Left cardiac atrium (tissue), 4 donors: Measurements from ENCODE around the gene PYGB. TPM values are rescaled to one million over a fixed set of nuclear protein-coding genes. Genes with fewer than 3 reads are reported as not detected.

Source experiments
- ATAC-seq, 2 donors: fragments of 200-7000 bp; cut with Tn5 transposase; one replicate each; pipeline ENCODE4 v1.9.1; 2020; ENCODE audit warnings: mild to moderate bottlenecking in 2 of 2, moderate library complexity in 2 of 2
- DNase-seq: peaks from one replicate; pipeline ENCODE4 v3.0.0-alpha.2; 2020
- intact Hi-C, 2 donors: fragments of 100-400 bp; cut with DNase I; formaldehyde crosslinking; loops; one replicate each; pipeline versions ENCODE4 v1.14.1 to v1.15.1; 2022 to 2023
- total RNA-seq, 2 donors: library from RNA; stranded (reverse); fragmentation: NEBNext Ultra II Directional; extraction: Animal tissue kit (Norgen Biotek cat#: 25700); gene quantifications; one replicate each; pipeline ENCODE4 v1.2.1, GENCODE V29; 2021
- donor health status: DM: no; HTN: yes; CAD: no.
- donor health status: DM: no; HTN: yes; CAD: no; lungs with severe emphysema.
- donor health status: DM: yes; HTN: yes; CAD: no.
- donor health status: Dilated cardiomyopathy.

PYGB gene
- total RNA-seq, 2 donors from 2014 or later = 103 to 152 TPM

GRCh38 chr20:25243416-25243979, 4.4 kb upstream of the PYGB start:
- no peak for DNase-seq
- ATAC-seq = no peak
- intact Hi-C loops = no loop called here

- DNase-seq = no peak
- intact Hi-C loops = loop anchor here in 1 of 2 donors (5.0 kb wide), 1 partner anchor 48 kb away; the partner anchor contains the start of gene ENTPD6
- no peak for ATAC-seq
Measured at GRCh38 chr20:25244976-25245375, 2.9 kb upstream of the PYGB start.

- intact Hi-C loops = loop anchor here in 1 of 2 donors (5.0 kb wide), 1 partner anchor 48 kb away; the partner anchor contains the start of gene ENTPD6
- DNase-seq (no peak), ATAC-seq (no peak)
Measured at GRCh38 chr20:25245461-25245860, 2.4 kb upstream of the PYGB start.

- ATAC-seq (no peak), DNase-seq (no peak)
- intact Hi-C loops = loop anchor here in 1 of 2 donors (5.0 kb wide), 1 partner anchor 49 kb away; the partner anchor contains the start of gene ENTPD6
Measured at GRCh38 chr20:25246182-25246999, 1.5 kb upstream of the PYGB start.

- peak; percentile 68 to 78 for ATAC-seq
- peak; percentile 81 for DNase-seq
- intact Hi-C loops = loop anchor here in 1 of 2 donors (5.0 kb wide), 1 partner anchor 50 kb away; the partner anchor contains the start of gene ENTPD6
Measured at GRCh38 chr20:25247000-25247517, 826 bp upstream of the PYGB start.

GRCh38 chr20:25247518-25247955, 348 bp upstream of the PYGB start:
- ATAC-seq (peak; percentile 55 to 58), DNase-seq (peak; percentile 73)
- intact Hi-C loops = loop anchor here in 1 of 2 donors (5.0 kb wide), 1 partner anchor 50 kb away; the partner anchor contains the start of gene ENTPD6

- no peak for ATAC-seq
- intact Hi-C loops = loop anchor here in 1 of 2 donors (5.0 kb wide), 1 partner anchor 51 kb away; the partner anchor contains the start of gene ENTPD6
- no peak for DNase-seq
Measured at GRCh38 chr20:25248786-25249172, 894 bp downstream of the PYGB start.

GRCh38 chr20:25249198-25249931, 1.5 kb downstream of the PYGB start:
- DNase-seq (no peak), ATAC-seq (no peak)
- intact Hi-C loops = loop anchor here in 1 of 2 donors (5.0 kb wide), 1 partner anchor 52 kb away; the partner anchor contains the start of gene ENTPD6

- no peak for DNase-seq
- intact Hi-C loops = loop anchor here in 1 of 2 donors (10.0 kb wide), 1 partner anchor 256 kb away; the partner anchor contains the start of gene APMAP
- no peak for ATAC-seq
Measured at GRCh38 chr20:25250508-25250907, 2.6 kb downstream of the PYGB start.

- intact Hi-C loops = loop anchor here in 1 of 2 donors (10.0 kb wide), 1 partner anchor 256 kb away; the partner anchor contains the start of gene APMAP
- ATAC-seq (no peak), DNase-seq (no peak)
Measured at GRCh38 chr20:25251019-25251418, 3.1 kb downstream of the PYGB start.

GRCh38 chr20:25251558-25251957, 3.7 kb downstream of the PYGB start:
- intact Hi-C loops = loop anchor here in 1 of 2 donors (10.0 kb wide), 1 partner anchor 257 kb away; the partner anchor contains the start of gene APMAP
- DNase-seq (no peak), ATAC-seq (no peak)

- intact Hi-C loops = loop anchor here in 1 of 2 donors (10.0 kb wide), 1 partner anchor 257 kb away; the partner anchor contains the start of gene APMAP
- DNase-seq (no peak), ATAC-seq (no peak)
Measured at GRCh38 chr20:25252230-25252651, 4.4 kb downstream of the PYGB start.

GRCh38 chr20:25252686-25253421, 5.0 kb downstream of the PYGB start:
- ATAC-seq (no peak), DNase-seq (no peak)
- intact Hi-C loops = loop anchor here in 1 of 2 donors (10.0 kb wide), 1 partner anchor 258 kb away; the partner anchor contains the start of gene APMAP

GRCh38 chr20:25253606-25254275, 5.9 kb downstream of the PYGB start:
- no peak for DNase-seq
- ATAC-seq = no peak
- intact Hi-C loops = loop anchor here in 1 of 2 donors (10.0 kb wide), 1 partner anchor 259 kb away; the partner anchor contains the start of gene APMAP

- ATAC-seq (peak; percentile 50 to 57), DNase-seq (no peak)
- intact Hi-C loops = loop anchor here in 1 of 2 donors (10.0 kb wide), 1 partner anchor 260 kb away; the partner anchor contains the start of gene APMAP
Measured at GRCh38 chr20:25254571-25254970, 6.7 kb downstream of the PYGB start.

GRCh38 chr20:25254986-25255680, 7.2 kb downstream of the PYGB start:
- ATAC-seq (peak; percentile 84 to 90), DNase-seq (peak; percentile 63)
- intact Hi-C loops = loop anchor here in 1 of 2 donors (5.0 to 10.0 kb wide), 2 partner anchors 37 to 260 kb away; partner anchors contain the start of gene APMAP
